Mesothelial cell of epicardium (in vitro differentiated cells): Measurements from ENCODE around the gene HERC4. TPM values are rescaled to one million over a fixed set of nuclear protein-coding genes. Genes with fewer than 3 reads are reported as not detected.

Experiments
- DNase-seq, 2 experiments: peaks; one replicate each; pipeline ENCODE4 v3.0.0; 2021; ENCODE audit warnings: low spot score in 2 of 2; ENCODE audit not compliant: unreplicated experiment in 2 of 2
- H3K27ac Mint-ChIP-seq: 2 replicates; pipeline ENCODE4 v1.8.0; 2021; ENCODE audit warnings: mixed read lengths
- H3K27me3 Mint-ChIP-seq: 2 replicates; pipeline ENCODE4 v1.8.0; 2021; ENCODE audit warnings: low read depth, mixed read lengths
- H3K36me3 Mint-ChIP-seq: 2 replicates; pipeline ENCODE4 v1.8.0; 2021; ENCODE audit warnings: mixed read lengths
- H3K4me1 Mint-ChIP-seq: 2 replicates; pipeline ENCODE4 v1.8.0; 2021; ENCODE audit warnings: mixed read lengths
- H3K4me3 Mint-ChIP-seq: 2 replicates; pipeline ENCODE4 v1.8.0; 2021; ENCODE audit warnings: mild to moderate bottlenecking, moderate library complexity, mixed read lengths
- H3K9me3 Mint-ChIP-seq: 2 replicates; pipeline ENCODE4 v1.8.0; 2021; ENCODE audit warnings: mixed read lengths
- CTCF ChIP-seq: fragments of 200-600 bp; sonication (generic); IDR thresholded peaks from one replicate; pipeline ENCODE4 v1.5.0; 2021; ENCODE audit warnings: antibody characterized with exemption; ENCODE audit not compliant: unreplicated experiment
- total RNA-seq: library from RNA; stranded (reverse); gene quantifications from 3 replicates; pipeline ENCODE4 v1.2.1, GENCODE V29; 2021

The HERC4 gene, protein sequence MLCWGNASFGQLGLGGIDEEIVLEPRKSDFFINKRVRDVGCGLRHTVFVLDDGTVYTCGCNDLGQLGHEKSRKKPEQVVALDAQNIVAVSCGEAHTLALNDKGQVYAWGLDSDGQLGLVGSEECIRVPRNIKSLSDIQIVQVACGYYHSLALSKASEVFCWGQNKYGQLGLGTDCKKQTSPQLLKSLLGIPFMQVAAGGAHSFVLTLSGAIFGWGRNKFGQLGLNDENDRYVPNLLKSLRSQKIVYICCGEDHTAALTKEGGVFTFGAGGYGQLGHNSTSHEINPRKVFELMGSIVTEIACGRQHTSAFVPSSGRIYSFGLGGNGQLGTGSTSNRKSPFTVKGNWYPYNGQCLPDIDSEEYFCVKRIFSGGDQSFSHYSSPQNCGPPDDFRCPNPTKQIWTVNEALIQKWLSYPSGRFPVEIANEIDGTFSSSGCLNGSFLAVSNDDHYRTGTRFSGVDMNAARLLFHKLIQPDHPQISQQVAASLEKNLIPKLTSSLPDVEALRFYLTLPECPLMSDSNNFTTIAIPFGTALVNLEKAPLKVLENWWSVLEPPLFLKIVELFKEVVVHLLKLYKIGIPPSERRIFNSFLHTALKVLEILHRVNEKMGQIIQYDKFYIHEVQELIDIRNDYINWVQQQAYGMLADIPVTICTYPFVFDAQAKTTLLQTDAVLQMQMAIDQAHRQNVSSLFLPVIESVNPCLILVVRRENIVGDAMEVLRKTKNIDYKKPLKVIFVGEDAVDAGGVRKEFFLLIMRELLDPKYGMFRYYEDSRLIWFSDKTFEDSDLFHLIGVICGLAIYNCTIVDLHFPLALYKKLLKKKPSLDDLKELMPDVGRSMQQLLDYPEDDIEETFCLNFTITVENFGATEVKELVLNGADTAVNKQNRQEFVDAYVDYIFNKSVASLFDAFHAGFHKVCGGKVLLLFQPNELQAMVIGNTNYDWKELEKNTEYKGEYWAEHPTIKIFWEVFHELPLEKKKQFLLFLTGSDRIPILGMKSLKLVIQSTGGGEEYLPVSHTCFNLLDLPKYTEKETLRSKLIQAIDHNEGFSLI
- 50.4 to 56.2 TPM (median 55.7 TPM) in 3 replicates for total RNA-seq

DNA sequence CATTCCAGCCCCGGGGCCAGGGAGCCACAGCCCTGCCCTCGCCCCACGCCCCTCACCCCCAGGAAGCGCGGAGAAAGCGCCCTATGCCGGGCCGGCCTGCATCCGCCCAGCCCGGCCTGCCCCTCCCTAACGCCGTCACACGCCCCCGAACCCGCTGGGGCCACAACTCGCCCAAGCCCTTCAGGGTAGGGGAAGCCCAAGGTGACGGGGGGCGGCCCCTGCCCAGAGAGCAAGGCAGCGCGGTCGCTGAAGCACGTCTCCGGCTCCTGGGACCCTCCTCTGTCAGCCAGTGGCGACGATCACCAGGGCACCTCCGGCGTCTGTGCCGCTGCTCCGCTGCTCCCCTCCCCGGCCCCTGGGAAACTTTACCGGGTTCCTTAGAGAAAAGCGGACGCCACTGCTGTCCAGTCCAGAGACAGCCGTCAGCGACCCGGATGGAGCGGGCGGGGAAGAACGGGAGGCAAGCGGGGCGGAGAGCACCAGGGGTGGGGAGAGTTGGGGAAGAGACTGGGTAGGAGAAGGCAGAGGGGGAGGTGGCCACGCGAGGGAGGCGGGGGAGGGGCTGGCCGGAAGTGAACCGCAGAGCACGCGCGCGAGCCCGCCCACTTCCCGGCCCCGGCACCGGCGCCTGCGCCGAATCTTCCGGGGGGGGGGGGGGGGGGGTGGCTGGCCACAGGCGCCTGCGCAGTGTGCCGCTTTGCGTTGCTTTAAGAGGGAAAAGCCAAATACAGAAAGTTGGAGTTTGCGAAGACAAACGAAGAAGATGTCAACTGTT, at the start of gene HERC4:
Gene HERC4 (minus strand): TSS at position 509 of the 775 bp plus-strand sequence. CDS start 2,175 bp downstream, outside the sequence.
- Mint-ChIP-seq H3K9me3 (no peaks in the 10 kb centered on the region), H3K27me3 (no peaks in the 10 kb centered on the region), H3K36me3 (peaks cover 6% of the 10 kb centered on the region), H3K27ac (peak within 1 kb of the TSS; percentile 98), H3K4me1 (peaks cover 31% of the 10 kb centered on the region), H3K4me3 (peak within 1 kb of the TSS; percentile 97)
- DNase-seq, result peak; percentile 87 to 89
- TF ChIP-seq CTCF, result no peak

- no peaks in the 10 kb centered on the region for H3K9me3 Mint-ChIP-seq
- no peaks in the 10 kb centered on the region for H3K27me3 Mint-ChIP-seq
- peaks cover 4% of the 10 kb centered on the region for H3K4me1 Mint-ChIP-seq
- H3K27ac Mint-ChIP-seq, result no peak overlapping the region
- no peak for TF ChIP-seq CTCF
- no peaks in the 10 kb centered on the region for H3K36me3 Mint-ChIP-seq
- no peak overlapping the region for H3K4me3 Mint-ChIP-seq
- no peak for DNase-seq
These were observed 49.6 kb upstream of the HERC4 start for GRCh38 chr10:68124718-68125117.

DNA sequence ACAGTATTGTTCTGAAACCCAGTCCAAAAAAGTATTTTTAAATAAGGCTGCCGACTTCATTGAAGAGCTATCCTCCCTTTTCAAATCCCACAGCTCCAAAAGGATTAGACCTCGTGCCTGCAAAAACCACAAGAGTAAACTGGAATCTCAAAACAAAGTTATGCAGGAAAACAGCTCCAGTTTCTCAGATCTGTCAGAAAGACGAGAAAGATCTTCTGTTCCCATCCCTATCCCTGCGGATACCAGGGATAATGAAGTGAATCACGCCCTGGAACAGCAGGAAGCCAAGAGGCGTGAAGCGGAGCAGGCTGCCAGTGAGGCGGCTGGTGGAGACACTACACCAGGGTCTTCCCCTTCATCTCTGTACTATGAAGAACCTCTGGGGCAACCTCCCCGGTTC, 46.8 kb upstream of the HERC4 start:
- H3K27ac Mint-ChIP-seq, result no peak overlapping the region
- H3K27me3 Mint-ChIP-seq, result no peaks in the 10 kb centered on the region
- H3K4me3 Mint-ChIP-seq, result no peak overlapping the region
- no peak for DNase-seq
- H3K36me3 Mint-ChIP-seq, result no peaks in the 10 kb centered on the region
- H3K4me1 Mint-ChIP-seq, result no peaks in the 10 kb centered on the region
- no peak for TF ChIP-seq CTCF
- H3K9me3 Mint-ChIP-seq, result no peaks in the 10 kb centered on the region

DNA sequence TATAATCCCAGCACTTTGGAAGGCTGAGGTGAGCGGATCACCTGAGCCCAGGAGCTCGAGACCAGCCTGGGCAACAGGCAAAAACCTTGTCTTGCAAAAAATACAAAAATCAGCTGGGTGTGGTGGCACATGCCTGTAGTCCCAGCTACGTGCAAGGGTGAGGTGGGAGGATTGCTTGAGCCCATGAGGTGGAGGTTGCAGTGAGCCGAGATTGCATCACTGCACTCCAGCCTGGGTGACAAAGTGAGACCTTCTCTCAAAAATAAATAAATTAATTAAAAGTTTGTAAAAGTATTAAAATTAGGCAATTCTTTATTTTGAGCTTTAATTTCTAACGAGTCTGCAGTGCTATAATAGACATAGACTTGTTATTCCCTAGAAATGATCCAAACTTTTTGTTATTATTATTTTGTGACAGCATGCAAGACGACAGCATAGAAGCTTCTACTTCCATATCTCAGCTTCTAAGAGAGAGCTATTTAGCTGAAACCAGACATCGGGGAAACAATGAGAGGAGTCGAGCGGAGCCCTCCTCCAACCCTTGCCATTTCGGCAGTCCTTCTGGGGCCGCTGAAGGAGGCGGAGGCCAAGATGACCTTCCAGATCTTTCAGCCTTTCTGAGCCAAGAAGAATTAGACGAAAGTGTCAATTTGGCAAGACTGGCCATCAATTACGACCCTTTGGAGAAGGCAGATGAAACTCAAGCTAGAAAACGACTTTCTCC, 46.1 kb upstream of the HERC4 start:
- no peak for DNase-seq
- H3K4me1 Mint-ChIP-seq, result no peaks in the 10 kb centered on the region
- no peak overlapping the region for H3K27ac Mint-ChIP-seq
- no peak overlapping the region for H3K4me3 Mint-ChIP-seq
- no peaks in the 10 kb centered on the region for H3K27me3 Mint-ChIP-seq
- no peaks in the 10 kb centered on the region for H3K36me3 Mint-ChIP-seq
- H3K9me3 Mint-ChIP-seq, result no peaks in the 10 kb centered on the region
- TF ChIP-seq CTCF, result no peak
